Renal cortex interstitium (tissue), 11 donors: ENCODE measurements around the gene SNX27. TPM values are rescaled to one million over a fixed set of nuclear protein-coding genes. Genes with fewer than 3 reads are reported as not detected.
"Not testable (repeated sequence)": the region's sequence is repeated elsewhere in the genome, so short reads cannot be mapped to it uniquely, and the experiment has no call there.

Source experiments
- DNase-seq, 11 donors: peaks; one replicate each; pipeline ENCODE4 v3.0.0-alpha.2; 2013; ENCODE audit warnings: low read depth in 9 of 11, low spot score in 4 of 11; ENCODE audit errors: extremely low read depth in 1 of 11
- polyA plus RNA-seq, 3 donors: library from polyadenylated mRNA; unstranded; fragments of 120-200 nt; gene quantifications; one replicate each; pipeline ENCODE4 v1.2.1, GENCODE V29; 2013; ENCODE audit not compliant: insufficient read length in 3 of 3

The SNX27 gene
- polyA plus RNA-seq, 3 donors, result 21.5 to 24.7 (median 23.4) TPM

DNA sequence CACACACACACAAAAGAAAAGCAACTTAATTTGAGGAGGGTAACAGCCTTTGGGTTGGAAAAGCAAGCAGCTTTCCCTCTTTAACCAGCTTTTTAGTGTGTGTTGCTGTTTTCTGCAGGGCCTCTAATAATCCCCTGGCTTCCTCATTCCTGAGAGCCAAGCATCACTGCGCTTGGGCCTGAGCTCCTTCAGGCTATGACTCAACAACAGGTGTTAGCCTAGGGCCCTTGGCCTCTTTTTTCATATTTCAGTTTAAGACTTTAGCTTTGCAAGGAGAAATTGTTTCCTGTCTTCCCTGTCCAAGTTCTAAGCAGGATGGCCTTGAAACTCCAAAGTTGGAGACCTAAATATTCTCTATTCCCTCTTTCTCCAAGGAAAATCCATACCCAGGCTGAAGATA is 26.2 kb upstream of the SNX27 start:
- peak in 2 of 11 donors; percentile 28 to 40 for DNase-seq

- no peak for DNase-seq
Measured at GRCh38 chr1:151590961-151591360, 20.9 kb upstream of the SNX27 start.

- DNase-seq, result no peak
Measured at GRCh38 chr1:151593730-151594129, 18.1 kb upstream of the SNX27 start.

DNA sequence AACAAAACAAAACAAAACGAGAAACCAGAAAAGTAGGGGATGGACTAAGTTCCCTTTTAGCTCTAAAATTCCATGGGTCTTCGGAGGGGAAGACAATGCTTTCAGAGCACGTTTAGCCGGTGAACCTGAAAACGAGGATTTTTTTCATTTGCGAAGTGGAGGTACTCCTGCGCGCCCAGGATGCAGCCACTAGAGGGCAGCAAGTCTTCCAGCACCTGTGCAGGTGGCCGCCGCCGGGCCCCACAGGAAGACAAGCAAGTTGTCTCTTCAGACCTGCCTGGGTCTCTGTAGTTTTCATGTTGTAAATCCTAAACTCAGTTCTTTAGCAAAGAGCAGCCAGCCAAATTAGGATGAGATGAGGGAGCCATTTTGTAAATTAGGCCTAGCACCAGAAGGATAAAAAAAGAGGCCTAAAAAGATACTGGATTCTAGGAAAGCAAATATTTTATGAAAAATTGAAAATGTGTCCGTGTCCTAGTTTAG is 17.7 kb upstream of the SNX27 start:
- DNase-seq, result peak in 4 of 11 donors; percentile 49 to 62 (median 54)

DNA sequence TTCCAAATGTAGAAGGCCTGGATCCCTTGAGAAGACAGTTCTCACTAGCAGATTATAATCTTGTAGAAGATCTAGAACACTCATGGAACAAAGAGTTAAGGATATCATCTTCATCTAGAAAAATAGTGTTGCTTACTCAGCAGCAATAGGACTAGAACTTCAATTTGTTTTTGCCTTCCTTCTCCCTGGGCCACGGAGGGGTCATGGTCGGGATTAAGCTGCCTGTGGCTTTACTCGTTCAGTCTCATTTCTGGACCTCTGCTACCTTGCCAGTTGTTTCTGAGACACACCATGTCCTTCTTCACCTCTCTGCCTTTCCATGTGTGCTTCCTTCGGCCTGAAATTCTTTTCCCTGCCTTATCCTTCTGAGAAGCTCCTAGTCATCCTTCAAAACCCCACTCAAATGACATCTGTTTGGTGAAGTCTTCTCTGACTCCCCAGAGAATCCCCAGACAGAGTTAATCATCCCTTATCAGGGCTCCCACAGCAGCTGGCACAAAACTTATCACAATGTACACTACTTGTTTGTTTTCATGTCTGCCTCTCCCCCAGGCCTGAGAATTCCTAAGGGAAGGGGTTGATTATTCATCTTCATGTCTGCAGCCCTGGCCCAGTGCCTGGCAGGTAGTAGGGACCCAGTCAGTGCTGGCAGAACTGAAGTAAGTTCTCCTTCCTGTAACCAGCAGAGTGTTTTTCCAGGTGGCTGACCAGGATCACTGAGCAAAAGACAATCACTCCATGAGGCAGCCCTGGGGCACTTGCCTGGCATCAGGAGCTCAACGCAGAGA is 15.5 kb upstream of the SNX27 start:
- DNase-seq, result no peak

GRCh38 chr1:151602550-151602949 is 9.3 kb upstream of the SNX27 start:
- DNase-seq, result not testable (repeated sequence)

DNA sequence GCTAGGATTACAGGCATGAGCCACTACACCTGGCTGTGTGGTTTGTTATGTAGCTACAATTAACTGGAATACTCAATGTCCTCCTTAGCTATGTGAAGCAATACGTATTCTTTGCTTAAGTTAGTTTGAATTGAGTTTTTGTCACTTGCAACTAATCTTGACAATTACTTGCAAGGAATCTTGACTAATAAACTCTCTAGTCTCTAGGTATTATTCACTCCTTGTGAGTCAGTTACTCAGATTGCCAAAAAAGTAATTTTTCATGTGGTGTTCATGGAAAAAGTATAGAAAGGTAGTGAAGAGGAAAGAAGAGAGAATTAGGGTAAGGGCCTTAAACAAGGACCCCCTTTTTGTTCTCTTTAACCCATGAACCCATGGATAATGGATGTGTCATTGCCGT is 7.6 kb upstream of the SNX27 start:
- no peak for DNase-seq

- no peak for DNase-seq
Measured at GRCh38 chr1:151606384-151606783, 5.5 kb upstream of the SNX27 start.

- no peak for DNase-seq
Measured at GRCh38 chr1:151606857-151607256, 5.0 kb upstream of the SNX27 start.

GRCh38 chr1:151610142-151610541 is 1.7 kb upstream of the SNX27 start:
- no peak for DNase-seq

- DNase-seq, result no peak
Measured at GRCh38 chr1:151611288-151611790, 511 bp upstream of the SNX27 start.

DNA sequence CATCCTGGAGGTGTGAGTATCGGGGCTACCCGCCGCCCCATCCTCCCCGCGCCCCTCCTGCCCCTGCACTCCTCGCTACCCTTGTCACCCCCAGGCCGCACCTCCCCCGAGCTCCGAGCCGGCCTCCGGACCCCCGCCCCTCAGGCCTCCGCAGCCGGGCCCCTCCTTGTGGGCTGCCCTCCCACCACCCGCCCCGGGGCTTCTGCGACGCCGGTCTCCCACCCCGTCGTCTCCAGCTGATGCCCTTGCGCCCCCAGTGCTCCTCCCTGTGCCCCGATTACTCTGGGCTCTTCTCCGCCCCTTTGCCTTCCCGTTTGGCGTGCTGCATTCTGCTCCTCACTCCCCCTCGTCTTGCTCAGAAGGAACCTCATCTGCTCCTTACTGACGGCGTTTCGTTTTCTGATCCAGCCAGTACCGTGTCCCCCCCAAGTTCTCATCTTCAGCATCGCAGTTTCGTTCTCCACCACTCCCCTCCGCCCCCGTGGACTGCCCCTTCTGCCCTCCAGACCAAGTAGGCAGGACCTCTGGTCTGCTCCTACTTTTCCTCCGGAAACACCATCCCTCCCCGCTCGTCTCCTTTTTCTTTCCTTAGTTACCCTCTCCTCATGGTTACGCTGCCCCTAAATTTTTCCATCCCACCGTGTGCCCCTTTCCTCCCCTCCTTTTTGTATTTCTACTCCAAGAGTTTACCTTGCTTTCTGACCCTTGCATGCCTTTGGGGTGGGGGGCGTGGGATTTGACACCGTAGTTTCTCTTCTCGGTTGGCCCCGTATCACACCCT is 841 bp downstream of the SNX27 start:
- DNase-seq, result peak in 2 of 11 donors; percentile 24 to 25

DNA sequence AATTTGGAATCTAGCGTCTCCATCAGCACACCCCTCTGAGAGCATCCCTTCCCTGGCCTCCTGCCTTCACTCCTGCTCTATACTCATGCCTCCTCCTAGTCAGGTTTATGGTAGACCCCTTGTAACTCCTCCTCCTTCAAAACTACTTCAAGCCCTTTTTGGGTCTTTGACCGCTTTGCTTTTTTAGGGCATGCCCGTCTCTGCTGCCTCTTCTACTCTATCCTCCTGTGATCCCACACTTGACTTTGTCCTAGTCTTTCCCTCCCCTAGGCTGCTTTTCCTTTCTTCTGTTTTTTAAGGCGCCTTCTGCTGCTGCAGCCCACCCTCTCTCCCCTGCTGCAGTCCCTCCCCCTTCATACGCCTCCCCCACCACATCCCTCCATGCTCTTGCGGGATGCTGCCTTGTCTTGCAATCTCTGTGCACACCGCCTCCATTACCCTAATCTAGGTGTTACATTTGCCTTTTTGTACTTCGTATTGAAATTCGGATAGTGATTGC is 1.5 kb downstream of the SNX27 start:
- DNase-seq, result peak in 1 of 11 donors; percentile 18

DNA sequence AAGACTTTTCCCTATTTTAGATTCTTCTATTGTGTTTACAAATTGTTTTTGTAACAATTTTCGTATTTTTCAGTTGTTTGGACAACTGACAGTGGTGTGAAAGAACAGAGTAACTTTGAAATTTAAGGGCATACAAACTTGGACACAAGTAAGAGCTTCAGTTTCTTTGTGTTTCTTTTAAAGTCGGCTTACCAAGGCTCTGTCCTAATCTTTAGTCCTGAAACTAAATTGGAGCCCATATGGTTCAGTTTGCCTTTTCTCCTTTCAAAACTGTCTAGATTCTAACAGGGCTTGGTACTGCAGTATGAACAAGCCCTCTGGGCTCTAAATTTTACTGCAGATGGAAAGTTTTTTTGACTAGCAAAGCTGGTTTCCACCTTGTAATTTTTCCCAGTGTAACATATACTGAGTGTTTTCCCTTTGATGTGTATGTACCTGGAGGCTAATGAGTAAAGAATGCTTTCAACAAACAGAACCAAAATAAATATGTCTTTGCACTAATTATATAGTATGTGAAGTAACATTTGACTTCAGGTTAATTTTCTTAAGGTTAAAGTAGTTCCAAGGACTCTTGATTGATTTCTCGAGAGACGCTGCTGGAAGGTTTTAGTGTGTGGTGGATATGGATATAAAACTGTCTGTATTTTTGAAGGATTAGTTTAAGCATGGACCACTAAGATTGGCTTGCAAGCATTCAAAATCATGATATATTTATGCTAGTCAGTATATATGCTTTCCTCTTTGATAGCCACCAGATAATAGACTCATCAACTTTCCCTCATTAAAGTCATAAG is 4.1 kb downstream of the SNX27 start:
- DNase-seq, result no peak

GRCh38 chr1:151616505-151616849 is 4.6 kb downstream of the SNX27 start:
- DNase-seq, result no peak

- no peak for DNase-seq
Measured at GRCh38 chr1:151618003-151618402, 6.2 kb downstream of the SNX27 start.

DNA sequence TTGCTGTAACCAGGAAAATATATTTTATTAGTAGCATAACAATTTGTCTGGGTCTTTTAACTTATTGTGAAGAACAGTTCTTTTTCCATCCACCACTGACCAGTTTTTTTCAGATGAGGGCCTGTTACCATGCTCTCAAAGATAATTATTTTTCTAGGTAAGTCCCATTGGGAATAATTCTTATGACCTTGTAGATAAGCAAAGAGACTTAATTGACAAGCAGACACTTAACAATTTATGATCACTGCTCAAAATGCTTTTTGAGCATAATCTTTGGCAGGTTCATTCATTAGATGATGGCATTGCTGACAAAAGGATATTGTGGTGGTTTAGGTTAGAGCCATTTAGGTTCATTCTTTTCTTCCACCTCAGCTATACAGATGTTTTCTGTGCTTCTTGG is 6.6 kb downstream of the SNX27 start:
- DNase-seq, result no peak

DNA sequence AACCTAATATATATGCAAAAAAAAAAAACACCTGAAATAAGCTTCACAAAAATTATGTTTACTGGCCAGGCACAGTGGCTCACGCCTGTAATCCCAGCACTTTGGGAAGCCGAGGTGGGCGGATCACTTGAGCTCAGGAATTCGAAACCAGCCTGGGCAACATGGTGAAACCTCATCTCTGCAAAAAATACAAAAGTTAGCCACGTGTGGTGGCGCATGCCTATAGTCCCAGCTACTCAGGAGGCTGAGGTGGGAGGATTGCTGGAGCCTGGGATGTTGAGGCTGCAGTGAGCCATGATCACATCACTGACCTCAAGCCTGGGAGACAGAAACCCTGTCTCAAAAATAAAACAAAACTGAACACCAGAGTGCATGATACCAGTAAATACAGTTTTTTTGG is 7.1 kb downstream of the SNX27 start:
- DNase-seq, result not testable (repeated sequence)

DNA sequence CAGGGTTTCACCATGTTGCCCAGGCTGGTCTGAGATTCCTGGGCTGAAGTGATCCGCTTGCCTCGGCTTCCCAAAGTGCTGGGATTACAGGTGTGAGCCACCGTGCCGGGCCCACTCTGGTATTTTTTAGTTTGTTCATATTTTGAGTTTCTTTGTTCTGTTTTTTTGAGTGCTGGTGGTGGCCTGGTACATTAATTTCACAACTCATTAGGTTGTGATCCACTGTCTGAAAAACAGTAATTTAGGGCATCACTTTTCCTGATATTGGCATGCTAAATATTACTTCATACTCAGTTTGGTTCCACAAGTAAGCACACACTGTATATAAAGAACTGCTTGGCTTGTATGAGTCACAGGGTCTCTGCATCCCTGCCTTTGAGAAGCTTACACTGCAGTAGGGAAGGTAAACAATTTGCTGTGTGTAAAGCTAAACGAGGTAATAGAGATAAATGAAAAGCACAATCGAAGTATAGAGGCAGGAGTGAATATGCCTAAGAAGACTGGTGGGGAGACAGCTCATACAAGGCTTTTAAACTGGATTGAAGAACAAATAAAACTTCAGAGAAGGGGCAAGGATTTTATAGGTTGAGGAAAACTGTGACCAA is 7.7 kb downstream of the SNX27 start:
- no peak for DNase-seq
